Measurements from ENCODE around the gene ADRA2C.

The ADRA2C gene

GRCh38 chr4:3769642-3770184 lies 3.5 kb downstream of the ADRA2C start:
- TF ChIP-seq CTCF (IDR thresholded peaks at IDR 0.05; ENCODE audit: control insufficient read depth, extremely low read depth, insufficient read depth), result no peak
- no peak for DNase-seq (ENCODE audit: low read depth)
- no peak overlapping the region for H3K4me3 ChIP-seq (ENCODE audit: low read depth, low read length)

- H3K4me3 ChIP-seq (ENCODE audit: low read depth, low read length), result no peak overlapping the region
- no peak for DNase-seq (ENCODE audit: low read depth)
- TF ChIP-seq CTCF (IDR thresholded peaks at IDR 0.05; ENCODE audit: control insufficient read depth, extremely low read depth, insufficient read depth), result no peak
Measured at GRCh38 chr4:3770323-3771163, 4.4 kb downstream of the ADRA2C start.

GRCh38 chr4:3771164-3771809 lies 5.1 kb downstream of the ADRA2C start:
- no peak for DNase-seq (ENCODE audit: low read depth)
- TF ChIP-seq CTCF (IDR thresholded peaks at IDR 0.05; ENCODE audit: control insufficient read depth, extremely low read depth, insufficient read depth), result no peak
- no peak overlapping the region for H3K4me3 ChIP-seq (ENCODE audit: low read depth, low read length)

- DNase-seq (ENCODE audit: low read depth), result no peak
- TF ChIP-seq CTCF (IDR thresholded peaks at IDR 0.05; ENCODE audit: control insufficient read depth, extremely low read depth, insufficient read depth), result no peak
- H3K4me3 ChIP-seq (ENCODE audit: low read depth, low read length), result no peak overlapping the region
Measured at GRCh38 chr4:3771939-3772495, 5.8 kb downstream of the ADRA2C start.

GRCh38 chr4:3772632-3773031 lies 6.4 kb downstream of the ADRA2C start:
- no peak for TF ChIP-seq CTCF (IDR thresholded peaks at IDR 0.05; ENCODE audit: control insufficient read depth, extremely low read depth, insufficient read depth)

GRCh38 chr4:3773552-3774001 lies 7.4 kb downstream of the ADRA2C start:
- no peak for TF ChIP-seq CTCF (IDR thresholded peaks at IDR 0.05; ENCODE audit: control insufficient read depth, extremely low read depth, insufficient read depth)
- no peak overlapping the region for H3K4me3 ChIP-seq (ENCODE audit: low read depth, low read length)
- no peak for DNase-seq (ENCODE audit: low read depth)

More at GRCh38 chr4:3772632-3773031, 6.4 kb downstream of the ADRA2C start:
- DNase-seq (ENCODE audit: low read depth), result no peak
- H3K4me3 ChIP-seq (ENCODE audit: low read depth, low read length), result no peak overlapping the region

Data from LNCaP clone FGC (cell line).